Measurements from ENCODE around the gene PLEKHA4. TPM values are rescaled to one million over a fixed set of nuclear protein-coding genes. Genes with fewer than 3 reads are reported as not detected.
A peak's percentile ranks its signal among the peaks of the same experiment; 100 is the strongest.

The PLEKHA4 gene
- total and polyA plus RNA-seq, 9 of the 15 experiments (the other 6 are each of a cell fraction or from before 2014, with no cell fraction given) = 0.07 to 30.8 (median 11.4) TPM

- no peak for TF ChIP-seq FOXM1 (IDR thresholded peaks at IDR 0.05; ENCODE audit: low read depth)
- TF ChIP-seq FOXM1 (CRISPR knock-in tag; IDR thresholded peaks at IDR 0.05; ENCODE audit: low read depth) = no peak
- peak in 1 of 3 experiments; percentile 46 for TF ChIP-seq YY1 (IDR thresholded peaks at IDR 0.05; ENCODE audit: borderline replicate concordance in 1 of 3, control insufficient read depth in 1 of 3, extremely low read depth in 1 of 3, insufficient read depth in 3 of 3, insufficient read length in 1 of 3, insufficient replicate concordance in 2 of 3, low read depth in 1 of 3, low read length in 2 of 3)
- TF ChIP-seq SFPQ (IDR thresholded peaks at IDR 0.05; ENCODE audit: low read depth, low read length) = no peak
- TF ChIP-seq PKNOX1 (IDR thresholded peaks at IDR 0.05) = peak; percentile 76
- TF ChIP-seq ELF1 (tag; IDR thresholded peaks at IDR 0.05) = no peak
- TF ChIP-seq ZNF23 (CRISPR knock-in tag; IDR thresholded peaks at IDR 0.05) = no peak
- TF ChIP-seq ZNF589 (CRISPR knock-in tag; IDR thresholded peaks at IDR 0.05; ENCODE audit: low read depth) = peak; percentile 47; the same call in 1 of the 2 replicates
- TF ChIP-seq SMAD1 (IDR thresholded peaks at IDR 0.05; ENCODE audit: low read depth, low read length, partially characterized antibody) = no peak
- 0 out of 2 replicates have a peak, but pooled peaks have one; percentile 51 for TF ChIP-seq CREB3 (tag; conservative IDR thresholded peaks at IDR 0.05; ENCODE audit: low read depth)
- TF ChIP-seq MAX (CRISPR knock-in tag; IDR thresholded peaks at IDR 0.05) = peak; percentile 64
- TF ChIP-seq POU5F1 (IDR thresholded peaks at IDR 0.05; ENCODE audit: borderline replicate concordance, low read depth, low read length, partially characterized antibody) = no peak
- no peak for TF ChIP-seq SMAD3 (CRISPR knock-in tag; conservative IDR thresholded peaks at IDR 0.05)
- TF ChIP-seq NFIC (IDR thresholded peaks at IDR 0.05) = no peak
- peak; percentile 51; the same call in 1 of the 2 replicates for TF ChIP-seq SP1 (CRISPR knock-in tag; IDR thresholded peaks at IDR 0.05)
- 0 out of 4 replicates have a peak, but pooled peaks of 1 of the 2 experiments have one; percentile 34 for TF ChIP-seq BCLAF1 (IDR thresholded peaks at IDR 0.05; ENCODE audit: borderline replicate concordance in 1 of 2, control insufficient read depth in 1 of 2, low read depth in 2 of 2, low read length in 1 of 2)
- peak; percentile 86 for TF ChIP-seq BHLHE40 (IDR thresholded peaks at IDR 0.05; ENCODE audit: low read length)
- peak; percentile 37; the same call in 1 of the 2 replicates for TF ChIP-seq EP300 (IDR thresholded peaks at IDR 0.05; ENCODE audit: low read length)
- no peak for TF ChIP-seq SMARCC2 (IDR thresholded peaks at IDR 0.05; ENCODE audit: low read depth)
- no peak for TF ChIP-seq NR1H2 (CRISPR knock-in tag; IDR thresholded peaks at IDR 0.05)
- TF ChIP-seq SPI1 (IDR thresholded peaks at IDR 0.05; ENCODE audit: borderline replicate concordance, low read depth, low read length) = peak; percentile 46; the same call in 1 of the 2 replicates
Measured at GRCh38 chr19:48835734-48836088, 32.7 kb downstream of the PLEKHA4 start (continued).
